ENCODE measurements around the gene DGKZ. TPM values are rescaled to one million over a fixed set of nuclear protein-coding genes. Genes with fewer than 3 reads are reported as not detected.
A peak's percentile ranks its signal among the peaks of the same experiment; 100 is the strongest.

Gene DGKZ
- total and polyA plus RNA-seq, 10 of the 15 experiments (the other 5 are each of a cell fraction or from before 2014, with no cell fraction given): 0.50 to 78.4 (median 39.5) TPM

Small RNA genes within 50 kb of the gene (microRNA-seq; reads per million reads assigned to microRNA genes)
- gene MIR4688: 0.75 reads per million

Small RNA genes within 50 kb of the gene (small RNA-seq; reads per million reads assigned to genes)
- 0.74 reads per million, percentile 21 among the genes with 10 or more reads in this experiment for gene MIR4688

Other genes with a start within 250 kb of the DGKZ start
- 9.6 and 12.2 TPM in 2 replicates for gene PHF21A, start 226.0 kb upstream of the DGKZ start, total RNA-seq (2014; rRNA removed)
- gene PHF21A, start 226.0 kb upstream of the DGKZ start, total RNA-seq (2014; rRNA removed; fragmentation: Illumina TruSeq; extraction: Trizol): 10.4 and 11.7 TPM in 2 replicates
- 29.2 and 31.6 TPM in 2 replicates for gene PHF21A, start 226.0 kb upstream of the DGKZ start, total RNA-seq (2021)
- 25.0 and 37.2 TPM in 2 replicates for gene PHF21A, start 226.0 kb upstream of the DGKZ start, polyA plus RNA-seq (2011; rRNA removed)
- 32.9 and 34.0 TPM in 2 replicates for gene PHF21A, start 226.0 kb upstream of the DGKZ start, polyA plus RNA-seq (2014; fragmentation: Illumina TruSeq; extraction: Trizol)
- gene PHF21A, start 226.0 kb upstream of the DGKZ start, polyA plus RNA-seq (2014; fragmentation: Nextera tagmentation; extraction: Ambion mirVana): 1 to 10 TPM; 2.6 to 2.7 TPM
- 14.9 and 21.2 TPM in 2 replicates for gene PHF21A, start 226.0 kb upstream of the DGKZ start, polyA plus RNA-seq (2014; rRNA removed)
- gene PHF21A, start 226.0 kb upstream of the DGKZ start, polyA plus RNA-seq (2016; fragmentation: Nextera tagmentation; extraction: Ambion mirVana): 10 to 100 TPM; 17.1 to 19.7 TPM
- gene CREB3L1, start 69.8 kb upstream of the DGKZ start, total RNA-seq (2014; rRNA removed): 0.11 and 1.2 TPM in 2 replicates
- 0.04 TPM in 1 of 2 replicates, not detected in the other for gene CREB3L1, start 69.8 kb upstream of the DGKZ start, total RNA-seq (2014; rRNA removed; fragmentation: Illumina TruSeq; extraction: Trizol)
- 1.0 and 1.4 TPM in 2 replicates for gene CREB3L1, start 69.8 kb upstream of the DGKZ start, total RNA-seq (2021)
- gene CREB3L1, start 69.8 kb upstream of the DGKZ start, polyA plus RNA-seq (2011; rRNA removed): 0.18 and 0.26 TPM in 2 replicates
- 0.25 and 0.28 TPM in 2 replicates for gene CREB3L1, start 69.8 kb upstream of the DGKZ start, polyA plus RNA-seq (2014; fragmentation: Illumina TruSeq; extraction: Trizol)
- under 1 TPM; 0.03 to 0.13 TPM for gene CREB3L1, start 69.8 kb upstream of the DGKZ start, polyA plus RNA-seq (2014; fragmentation: Nextera tagmentation; extraction: Ambion mirVana)
- gene CREB3L1, start 69.8 kb upstream of the DGKZ start, polyA plus RNA-seq (2014; rRNA removed): 0.20 and 0.28 TPM in 2 replicates
- under 1 TPM; 0.24 to 0.27 TPM for gene CREB3L1, start 69.8 kb upstream of the DGKZ start, polyA plus RNA-seq (2016; fragmentation: Nextera tagmentation; extraction: Ambion mirVana)
- gene MDK, start 34.2 kb downstream of the DGKZ start, total RNA-seq (2014; rRNA removed): 6.9 and 8.5 TPM in 2 replicates
- 4.7 and 5.5 TPM in 2 replicates for gene MDK, start 34.2 kb downstream of the DGKZ start, total RNA-seq (2014; rRNA removed; fragmentation: Illumina TruSeq; extraction: Trizol)
- 11.2 and 12.8 TPM in 2 replicates for gene MDK, start 34.2 kb downstream of the DGKZ start, total RNA-seq (2021)
- gene MDK, start 34.2 kb downstream of the DGKZ start, polyA plus RNA-seq (2011; rRNA removed): 2.6 and 3.8 TPM in 2 replicates
- gene MDK, start 34.2 kb downstream of the DGKZ start, polyA plus RNA-seq (2014; fragmentation: Illumina TruSeq; extraction: Trizol): 3.0 and 12.3 TPM in 2 replicates
- 1 to 10 TPM in 1 of 2 experiments, under 1 TPM in 1; 0.77 to 2.3 TPM for gene MDK, start 34.2 kb downstream of the DGKZ start, polyA plus RNA-seq (2014; fragmentation: Nextera tagmentation; extraction: Ambion mirVana)
- 12.6 and 17.8 TPM in 2 replicates for gene MDK, start 34.2 kb downstream of the DGKZ start, polyA plus RNA-seq (2014; rRNA removed)
- 10 to 100 TPM; 11.8 to 13.7 TPM for gene MDK, start 34.2 kb downstream of the DGKZ start, polyA plus RNA-seq (2016; fragmentation: Nextera tagmentation; extraction: Ambion mirVana)
- gene CHRM4, start 44.3 kb downstream of the DGKZ start, total RNA-seq (2014; rRNA removed): 0.23 TPM in 1 of 2 replicates, not detected in the other
- not detected in 2 replicates for gene CHRM4, start 44.3 kb downstream of the DGKZ start, total RNA-seq (2014; rRNA removed; fragmentation: Illumina TruSeq; extraction: Trizol)
- 0.13 TPM in 1 of 2 replicates, not detected in the other for gene CHRM4, start 44.3 kb downstream of the DGKZ start, total RNA-seq (2021)
- not detected in 2 replicates for gene CHRM4, start 44.3 kb downstream of the DGKZ start, polyA plus RNA-seq (2011; rRNA removed)
- gene CHRM4, start 44.3 kb downstream of the DGKZ start, polyA plus RNA-seq (2014; fragmentation: Illumina TruSeq; extraction: Trizol): 0.12 TPM in 1 of 2 replicates, not detected in the other
- not detected for gene CHRM4, start 44.3 kb downstream of the DGKZ start, polyA plus RNA-seq (2014; fragmentation: Nextera tagmentation; extraction: Ambion mirVana)
- not detected in 2 replicates for gene CHRM4, start 44.3 kb downstream of the DGKZ start, polyA plus RNA-seq (2014; rRNA removed)
- gene CHRM4, start 44.3 kb downstream of the DGKZ start, polyA plus RNA-seq (2016; fragmentation: Nextera tagmentation; extraction: Ambion mirVana): not detected
- gene AMBRA1, start 246.6 kb downstream of the DGKZ start, total RNA-seq (2014; rRNA removed): 22.1 and 23.1 TPM in 2 replicates
- gene AMBRA1, start 246.6 kb downstream of the DGKZ start, total RNA-seq (2014; rRNA removed; fragmentation: Illumina TruSeq; extraction: Trizol): 11.3 and 12.7 TPM in 2 replicates
- 30.5 and 34.3 TPM in 2 replicates for gene AMBRA1, start 246.6 kb downstream of the DGKZ start, total RNA-seq (2021)
- 5.8 and 15.6 TPM in 2 replicates for gene AMBRA1, start 246.6 kb downstream of the DGKZ start, polyA plus RNA-seq (2011; rRNA removed)
- gene AMBRA1, start 246.6 kb downstream of the DGKZ start, polyA plus RNA-seq (2014; fragmentation: Illumina TruSeq; extraction: Trizol): 12.3 and 15.1 TPM in 2 replicates
- under 1 TPM; 0.57 to 0.58 TPM for gene AMBRA1, start 246.6 kb downstream of the DGKZ start, polyA plus RNA-seq (2014; fragmentation: Nextera tagmentation; extraction: Ambion mirVana)
- 14.7 and 15.6 TPM in 2 replicates for gene AMBRA1, start 246.6 kb downstream of the DGKZ start, polyA plus RNA-seq (2014; rRNA removed)
- 10 to 100 TPM; 12.4 to 12.5 TPM for gene AMBRA1, start 246.6 kb downstream of the DGKZ start, polyA plus RNA-seq (2016; fragmentation: Nextera tagmentation; extraction: Ambion mirVana)

All from GM12878 (cell line).